NCI-H1694 treated with DMSO at 0.1 percent for 48 hours (cell line): ENCODE measurements around the gene CKS1B.
A peak's percentile ranks its signal among the peaks of the same experiment; 100 is the strongest.

Experiments
- DNase-seq: peaks from one replicate; lab custom pipeline; 2025; lab: John Stamatoyannopoulos, UW

Gene CKS1B

GRCh38 chr1:154974102-154974807 is at the start of gene CKS1B:
CKS1B (plus strand) TSS chr1:154974681; CDS start chr1:154974746, 65 bp downstream.
- peak; percentile 100 for DNase-seq

- DNase-seq: no peak
Measured at GRCh38 chr1:154925335-154926170, 48.9 kb upstream of the CKS1B start.

- DNase-seq: no peak
Measured at GRCh38 chr1:154926201-154926600, 48.3 kb upstream of the CKS1B start.

DNA sequence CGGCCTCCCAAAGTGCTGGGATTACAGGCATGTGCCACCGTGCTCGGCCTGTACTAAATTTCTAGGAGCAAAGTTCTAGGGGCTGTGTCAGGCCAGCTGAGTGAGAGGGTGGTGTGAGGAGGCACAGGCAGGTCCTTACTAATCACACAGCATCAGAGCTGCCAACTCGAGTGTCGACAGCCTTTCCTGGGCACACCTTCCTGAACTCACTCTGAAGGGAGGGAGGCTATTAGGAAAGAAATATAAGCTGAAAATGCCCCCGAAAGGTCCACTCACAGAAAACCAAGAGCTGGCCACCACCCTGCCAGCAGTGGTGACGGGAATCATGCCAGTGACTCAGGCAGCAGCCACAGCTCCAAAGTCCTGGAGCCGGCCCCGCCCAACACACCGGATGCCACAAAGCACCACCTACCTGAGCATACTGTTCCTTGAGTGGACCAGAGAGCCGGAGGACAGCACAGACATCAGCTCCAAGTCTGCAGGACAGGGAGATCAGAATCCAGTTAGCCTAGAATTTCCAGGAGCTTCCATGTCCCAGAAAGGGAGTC is 42.5 kb upstream of the CKS1B start:
- DNase-seq: no peak

DNA sequence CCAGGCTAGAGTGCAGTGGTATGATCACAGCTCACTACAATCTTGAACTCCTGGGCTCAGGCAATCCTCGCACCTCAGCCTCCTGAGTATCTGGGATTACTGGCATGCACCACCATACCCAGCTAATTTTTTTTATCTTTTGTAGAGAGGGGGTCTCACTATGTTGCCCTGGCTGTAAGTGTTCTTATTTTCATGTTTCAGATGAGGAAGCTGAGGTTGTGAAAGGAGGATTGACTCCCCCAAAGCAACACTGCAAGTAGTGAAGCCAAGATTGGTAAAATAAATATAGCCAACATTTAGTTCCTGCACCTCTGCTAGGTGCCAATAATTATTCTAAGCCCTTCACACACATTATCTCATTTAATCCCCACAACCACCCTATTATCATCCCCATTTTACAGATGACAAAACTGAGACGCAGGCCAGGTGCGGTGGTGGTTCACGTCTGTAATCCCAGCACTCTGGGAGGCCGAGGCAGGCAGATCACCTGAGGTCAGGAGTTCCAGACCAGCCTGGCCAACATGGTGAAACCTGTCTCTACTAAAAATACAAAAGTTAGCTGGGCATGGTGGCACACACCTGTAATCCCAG is 40.0 kb upstream of the CKS1B start:
- DNase-seq: no peak

DNA sequence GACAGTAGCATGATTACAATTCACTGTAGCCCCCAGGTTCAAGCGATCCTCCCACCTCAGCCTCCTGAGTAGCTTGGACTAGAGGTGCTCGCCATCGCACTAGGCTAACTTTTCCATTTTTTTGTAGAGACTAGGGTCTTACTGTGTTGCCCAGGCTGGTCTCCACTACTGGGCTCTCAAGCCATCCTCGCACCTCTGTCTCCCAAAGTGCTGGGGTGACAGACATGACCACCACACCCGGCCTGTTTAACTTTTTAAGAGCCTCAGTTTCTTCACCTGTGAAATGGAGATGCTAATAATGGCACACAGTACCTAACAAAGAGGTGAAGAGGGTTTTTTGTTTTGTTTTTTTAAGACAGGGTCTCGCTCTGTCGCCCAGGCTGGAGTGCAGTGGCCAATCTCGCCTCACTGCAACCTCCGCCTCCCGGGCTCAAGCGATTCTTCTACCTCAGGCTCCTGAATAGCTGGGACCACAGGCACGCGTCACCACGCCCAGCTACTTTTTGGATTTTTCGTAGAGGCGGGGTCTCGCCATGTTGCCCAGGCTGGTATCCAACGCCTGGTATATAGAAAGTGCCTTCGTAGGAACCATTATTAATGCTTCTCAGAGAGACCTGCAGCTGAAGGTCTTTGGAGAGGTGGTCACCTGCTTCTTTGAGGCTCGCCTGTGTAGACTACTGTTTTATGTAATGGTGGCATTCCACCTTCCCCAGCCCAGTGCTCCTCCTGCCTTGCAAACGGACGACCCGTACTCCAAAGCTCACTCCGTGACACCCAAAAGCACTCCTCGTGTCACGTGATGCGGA is 38.5 kb upstream of the CKS1B start:
- no peak for DNase-seq

GRCh38 chr1:154936555-154937084 is 37.9 kb upstream of the CKS1B start, which contains the start of gene PMVK:
PMVK (minus strand) TSS chr1:154936719; CDS start chr1:154936685, 34 bp downstream.
- DNase-seq: peak; percentile 98

DNA sequence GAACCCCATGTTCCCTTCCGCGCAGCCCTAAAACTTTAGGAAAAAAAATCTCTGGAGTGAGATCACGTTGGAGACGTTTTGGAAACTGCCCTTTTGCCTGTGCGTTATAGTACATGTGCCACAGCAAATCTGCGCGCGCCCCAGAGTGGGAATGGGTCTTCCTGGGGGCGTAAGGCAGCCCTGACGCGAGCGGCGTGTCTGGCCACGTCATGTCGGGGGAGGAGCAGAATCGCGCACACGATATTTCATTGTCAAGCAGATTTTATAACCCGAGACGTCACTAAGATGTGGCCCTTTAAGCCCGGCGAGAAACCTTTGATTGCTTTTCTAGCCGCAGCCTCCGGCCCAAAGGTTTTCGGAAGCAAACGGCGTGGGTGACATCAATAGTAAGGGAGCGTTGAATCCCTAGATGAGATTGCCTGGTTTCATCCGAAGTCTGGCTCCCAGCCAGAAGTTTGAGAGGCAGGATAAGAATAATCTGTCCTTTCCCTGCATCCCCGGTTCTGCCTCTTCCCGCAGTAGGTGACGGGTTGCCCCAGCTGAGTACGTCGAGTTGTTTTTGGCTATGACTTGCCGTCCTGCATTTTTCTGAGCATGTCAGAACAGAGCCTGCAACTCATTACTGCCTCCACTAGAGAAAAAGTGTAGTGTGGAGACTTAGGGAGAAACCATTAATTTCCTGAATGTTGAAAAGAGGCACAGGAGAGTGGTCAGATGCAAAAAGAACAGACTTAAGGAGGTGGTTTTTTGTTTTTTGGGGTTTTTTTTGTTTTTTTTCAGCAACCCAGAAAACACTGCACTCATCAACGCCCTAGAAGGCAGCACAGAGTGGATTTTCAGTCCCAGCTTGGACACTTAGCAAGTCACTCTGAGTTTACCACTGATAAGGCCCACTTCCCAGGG is 37.1 kb upstream of the CKS1B start:
- peak; percentile 98 for DNase-seq

GRCh38 chr1:154937988-154938386 is 36.5 kb upstream of the CKS1B start:
- DNase-seq: no peak

DNA sequence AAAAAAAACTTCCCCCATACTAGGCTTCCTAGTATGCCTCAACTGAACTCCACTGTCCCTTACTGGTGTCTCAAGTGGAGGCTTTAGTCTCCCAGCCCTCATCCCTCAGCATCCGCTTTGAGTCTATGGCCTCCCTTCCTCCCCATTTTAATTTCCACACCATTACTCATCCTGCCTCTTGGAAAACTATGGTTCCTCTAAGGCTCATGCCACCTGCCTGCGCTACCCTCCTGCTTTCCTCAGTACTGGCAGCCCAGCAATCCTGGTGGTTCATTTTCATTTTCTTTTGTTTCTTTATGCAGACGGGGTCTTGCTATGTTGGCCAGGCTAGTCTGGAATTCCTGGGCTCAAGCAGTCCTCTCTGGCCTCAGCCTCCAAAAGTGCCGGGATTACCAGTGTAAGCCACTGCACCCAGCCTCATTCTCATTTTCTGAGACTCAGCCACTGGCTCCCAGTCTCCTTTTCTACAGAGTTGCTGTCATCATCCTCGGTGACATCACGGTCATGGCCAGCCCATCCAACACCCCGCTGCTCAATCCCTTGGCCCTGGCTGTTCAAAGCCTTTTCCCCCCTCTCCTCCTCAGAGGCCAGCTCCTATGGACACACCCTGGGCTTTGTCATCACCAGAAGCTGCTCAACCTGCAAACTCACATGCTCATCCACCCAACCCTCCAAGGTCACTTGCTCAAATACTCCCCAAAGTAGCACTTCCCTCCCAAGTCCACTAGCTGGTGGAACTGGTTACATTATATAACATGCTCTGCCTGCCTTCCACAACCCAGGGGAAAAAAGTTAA is 35.7 kb upstream of the CKS1B start:
- no peak for DNase-seq

GRCh38 chr1:154940213-154940560 is 34.3 kb upstream of the CKS1B start:
- DNase-seq: no peak

GRCh38 chr1:154940651-154941194 is 33.8 kb upstream of the CKS1B start:
- no peak for DNase-seq

DNA sequence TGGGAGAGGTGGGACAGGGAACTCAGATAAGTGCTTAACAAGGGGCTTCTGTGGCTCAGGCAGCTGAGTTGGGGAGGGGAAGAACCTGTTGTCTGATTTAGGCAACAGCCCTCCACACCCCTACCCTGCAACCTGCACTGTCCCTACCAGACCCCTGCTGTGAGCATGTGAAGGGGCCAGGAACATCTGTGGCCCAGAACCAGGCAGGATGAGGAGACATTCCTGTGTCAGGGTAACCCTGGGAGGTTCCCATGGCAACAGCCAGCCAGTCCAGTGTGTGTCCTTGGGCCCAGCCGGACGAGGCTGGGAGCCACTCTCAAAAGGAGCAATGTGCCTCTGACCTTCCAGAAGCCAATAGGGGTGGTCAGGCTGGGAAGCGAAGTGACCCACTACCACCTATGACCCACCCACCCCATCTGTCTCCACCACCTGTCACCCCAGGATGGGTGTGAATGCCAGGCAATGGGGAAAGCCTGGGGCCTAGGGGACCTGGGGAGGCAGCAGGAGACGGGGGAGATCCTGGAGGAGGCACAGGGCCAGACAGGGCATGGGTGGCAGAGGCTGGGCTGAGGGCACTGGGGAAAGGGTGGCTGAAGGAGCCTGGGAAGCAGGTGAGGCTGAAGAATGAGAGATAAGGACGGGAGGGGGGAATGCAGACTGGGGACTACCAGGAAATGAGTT is 33.0 kb upstream of the CKS1B start:
- no peak for DNase-seq

DNA sequence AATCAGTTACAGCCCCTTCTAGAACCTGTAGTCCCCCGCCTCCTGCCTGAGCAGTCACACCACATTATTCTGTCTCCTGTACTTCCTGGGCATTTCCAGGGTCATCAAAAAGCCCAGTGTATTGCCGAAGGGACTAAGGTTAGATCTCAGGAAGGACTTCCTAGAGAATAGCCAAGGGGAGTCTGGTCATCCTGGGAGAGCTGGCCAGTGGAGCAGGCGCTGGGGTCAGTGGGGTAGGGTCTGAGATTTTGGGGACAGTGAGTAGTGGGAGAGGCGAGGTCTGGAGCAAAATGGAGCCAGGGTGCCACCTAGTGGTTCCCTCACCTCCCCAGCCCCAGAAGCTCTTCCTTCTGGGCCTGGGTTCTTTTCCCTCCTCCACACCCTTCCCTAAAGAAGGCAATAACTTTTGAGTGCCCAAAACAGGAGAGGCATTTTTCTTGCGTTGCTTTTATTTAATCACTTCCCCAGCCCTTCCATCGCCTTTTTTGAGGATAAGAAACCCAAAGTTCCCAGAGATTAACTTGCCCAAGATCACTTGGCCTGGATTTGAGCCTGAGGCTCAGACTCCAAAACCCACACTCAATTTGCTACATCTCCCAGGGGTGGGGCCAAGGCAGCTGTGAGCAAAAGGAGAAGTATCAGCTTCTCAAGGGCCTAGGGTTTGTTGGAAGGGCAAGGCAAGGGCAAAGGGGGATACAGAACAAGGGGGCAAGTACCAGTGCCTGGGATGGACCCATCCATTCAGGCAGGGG is 30.7 kb upstream of the CKS1B start:
- peak; percentile 76 for DNase-seq

DNA sequence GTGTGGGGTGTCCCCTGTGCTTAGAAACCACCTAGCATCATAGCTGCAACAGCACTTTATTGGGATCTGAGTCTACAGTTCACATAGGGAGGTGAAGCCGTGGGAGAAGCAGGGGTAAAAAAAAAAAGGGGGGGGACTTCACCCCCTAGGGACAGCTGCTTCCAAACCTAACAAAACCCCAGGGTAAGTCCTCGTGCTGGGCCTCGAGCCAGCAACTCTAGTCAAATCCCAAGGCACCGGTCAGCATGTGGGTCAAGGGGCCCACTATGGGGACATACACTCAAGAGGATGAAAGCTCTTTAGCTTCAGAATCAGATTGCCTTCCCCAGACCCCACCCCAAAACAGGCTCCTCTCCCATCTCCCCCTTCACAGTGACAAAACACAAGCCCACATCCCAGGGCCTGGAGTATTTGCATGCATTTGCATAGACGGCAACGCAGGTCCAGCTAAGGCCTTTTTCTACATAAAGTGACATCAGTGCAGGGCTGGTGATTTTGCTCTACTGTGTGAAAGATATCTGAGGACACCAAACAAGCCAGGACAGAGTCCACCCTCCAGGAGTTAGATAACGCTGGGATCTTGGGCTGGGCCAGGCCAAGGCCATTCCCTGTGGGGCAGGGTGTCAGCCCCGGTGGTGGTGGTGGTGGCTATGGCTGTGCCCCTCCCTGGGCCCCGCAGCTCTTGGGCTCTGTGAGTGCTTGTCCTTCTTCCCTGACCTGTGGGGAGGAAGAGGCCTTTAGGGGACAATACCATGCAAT is 29.9 kb upstream of the CKS1B start:
- DNase-seq: no peak

DNA sequence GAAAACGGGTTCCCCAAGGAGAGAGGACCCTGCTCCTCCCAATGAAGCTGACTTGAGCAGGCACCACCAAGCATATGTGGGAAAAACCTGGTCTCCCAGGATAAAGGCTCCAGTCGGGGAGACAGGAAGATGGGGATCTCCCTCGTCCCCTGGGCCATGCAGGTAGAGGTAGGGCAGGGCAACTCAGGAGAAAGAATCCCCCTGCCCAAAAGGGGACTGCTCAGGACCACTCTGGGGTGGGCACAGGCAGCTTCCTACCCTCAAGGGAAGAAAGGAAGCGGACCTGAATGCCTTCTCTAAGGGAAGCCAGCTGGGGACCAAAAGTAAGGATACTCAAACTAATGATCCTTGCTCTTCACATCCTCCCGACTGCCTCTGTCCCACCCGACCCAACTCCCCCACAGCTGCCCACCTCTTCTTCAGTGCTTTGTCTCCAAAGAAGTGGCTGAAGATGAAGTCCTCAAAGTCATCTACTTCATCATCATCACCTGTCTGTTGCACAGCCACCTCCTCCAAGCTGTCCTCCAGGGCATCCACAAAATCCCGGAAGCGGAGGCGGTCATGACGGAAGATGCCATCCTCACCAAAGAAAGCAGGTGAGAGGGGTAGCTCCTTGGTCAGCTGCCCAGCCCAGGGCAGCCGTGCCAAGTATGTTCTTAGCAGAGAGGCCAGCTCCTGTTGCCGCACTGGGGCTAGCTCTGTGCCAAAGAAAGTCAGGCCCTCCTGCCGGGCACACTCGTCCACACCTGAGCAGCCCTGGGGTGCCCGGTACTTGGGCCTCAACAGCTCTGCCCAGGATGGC is 29.1 kb upstream of the CKS1B start:
- DNase-seq: no peak
